HG03460 (cell line): ENCODE results near the gene MAP3K9.

ENCODE experiments used
- ATAC-seq: cut with Tn5 transposase; IDR thresholded peaks from one replicate; pipeline ENCODE4 v1.9.1; 2021; ENCODE audit not compliant: unreplicated experiment

The MAP3K9 gene

DNA sequence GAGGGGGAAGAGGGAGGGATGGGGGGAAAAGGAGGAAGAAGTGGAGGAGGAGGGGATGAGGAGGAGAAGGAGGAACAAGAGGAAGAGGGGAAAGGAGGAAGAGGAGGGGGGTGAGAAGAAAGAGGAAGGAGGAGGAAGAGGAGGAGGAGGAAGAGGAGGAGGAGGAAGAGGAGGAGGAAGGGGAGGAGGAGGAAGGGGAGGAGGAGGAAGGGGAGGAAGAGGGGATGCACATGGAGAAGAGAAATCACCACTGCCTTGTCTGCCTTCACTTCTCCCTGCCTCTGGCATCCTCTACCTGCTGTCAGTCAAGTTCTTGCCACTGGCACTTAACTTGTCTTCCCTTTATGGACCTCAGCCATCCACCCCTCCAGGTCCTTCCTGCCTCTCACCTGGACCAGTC lies 107.7 kb downstream of the MAP3K9 start:
- no peak for ATAC-seq

DNA sequence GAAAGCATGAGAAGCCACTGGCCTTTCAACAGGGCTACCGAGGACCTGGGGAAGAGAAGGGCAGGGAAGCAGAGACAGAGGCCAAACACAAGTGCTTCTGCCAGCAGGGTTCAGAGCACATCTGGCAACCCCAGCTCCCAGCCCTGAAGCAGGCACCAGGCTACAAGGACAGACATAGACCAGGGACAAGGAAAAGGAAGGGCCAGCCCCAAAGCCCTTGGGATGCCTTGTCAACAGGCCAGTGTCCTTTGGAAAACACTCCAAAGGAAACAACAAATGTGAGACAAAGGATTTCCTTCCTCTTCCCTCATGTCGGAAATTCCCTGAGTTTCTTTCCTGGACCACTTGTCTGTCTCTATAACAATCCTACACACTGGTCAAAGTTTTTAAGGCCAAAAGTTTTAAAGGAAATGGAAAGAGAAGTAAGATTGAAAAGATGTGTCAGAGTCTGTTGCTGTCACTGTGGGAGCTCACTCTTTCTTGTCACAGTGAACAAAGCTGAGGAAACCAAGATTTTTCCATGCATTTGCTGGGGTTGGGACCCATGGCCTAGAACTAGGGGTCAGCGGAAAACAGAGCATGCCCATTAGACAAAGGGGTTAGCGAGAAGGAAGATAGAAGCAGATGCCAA lies 108.2 kb downstream of the MAP3K9 start:
- ATAC-seq: no peak

DNA sequence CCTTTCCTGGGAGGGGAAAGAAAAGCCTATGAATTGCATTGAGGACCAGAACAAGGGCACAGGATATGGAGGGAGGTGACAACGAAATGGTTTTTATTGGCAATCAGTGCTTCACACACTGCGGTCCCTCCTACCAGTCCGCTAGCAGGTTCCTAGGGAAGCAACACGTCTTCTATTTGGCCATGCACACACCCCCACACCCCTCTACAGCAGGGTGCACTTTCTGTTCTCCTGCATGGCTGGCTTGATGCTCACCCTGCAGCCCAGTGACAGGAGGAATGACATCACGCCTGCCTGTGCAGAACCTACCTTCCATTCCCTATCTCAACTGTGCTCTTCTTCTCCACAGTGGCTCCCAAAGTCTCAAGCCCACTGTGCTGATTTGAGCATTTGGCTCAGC lies 109.7 kb downstream of the MAP3K9 start:
- ATAC-seq: no peak

DNA sequence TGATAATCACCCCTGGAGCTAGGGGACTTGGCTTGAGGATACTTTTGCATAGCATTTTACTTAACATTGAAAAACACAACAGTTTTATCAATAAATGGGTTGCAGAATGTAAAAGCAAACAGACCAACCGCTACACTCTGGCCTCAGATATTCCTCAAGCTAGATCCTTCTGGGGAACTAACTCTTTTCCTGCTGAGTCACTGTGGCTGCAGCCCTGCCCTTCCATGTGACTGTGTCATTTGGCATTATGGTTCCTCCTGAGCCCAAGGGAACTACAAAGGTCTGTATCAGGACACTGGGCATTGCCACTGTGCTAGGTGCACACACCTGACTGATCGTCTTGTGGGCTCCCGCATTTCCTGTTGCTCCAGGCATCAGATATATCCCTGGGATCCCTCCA lies 111.0 kb downstream of the MAP3K9 start:
- no peak for ATAC-seq

DNA sequence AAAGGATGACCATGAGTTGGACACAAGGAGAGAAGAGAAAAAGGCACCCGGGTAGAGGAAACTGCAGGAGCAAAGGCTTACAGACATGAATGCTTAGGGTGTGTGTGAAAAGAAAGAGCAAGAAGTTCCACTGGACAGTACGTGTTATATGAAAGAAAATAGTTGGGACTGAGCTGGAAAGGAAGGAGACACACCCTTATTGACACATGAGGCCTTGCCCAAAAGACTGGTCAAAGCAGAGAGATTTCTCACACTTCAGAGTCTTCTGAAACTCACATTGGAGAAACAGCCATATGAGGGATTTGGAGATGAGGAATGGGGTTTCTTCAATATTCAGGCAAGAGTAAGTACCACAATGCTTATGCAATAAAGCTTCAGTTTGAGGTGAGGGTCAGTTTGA lies 111.6 kb downstream of the MAP3K9 start:
- no peak for ATAC-seq

DNA sequence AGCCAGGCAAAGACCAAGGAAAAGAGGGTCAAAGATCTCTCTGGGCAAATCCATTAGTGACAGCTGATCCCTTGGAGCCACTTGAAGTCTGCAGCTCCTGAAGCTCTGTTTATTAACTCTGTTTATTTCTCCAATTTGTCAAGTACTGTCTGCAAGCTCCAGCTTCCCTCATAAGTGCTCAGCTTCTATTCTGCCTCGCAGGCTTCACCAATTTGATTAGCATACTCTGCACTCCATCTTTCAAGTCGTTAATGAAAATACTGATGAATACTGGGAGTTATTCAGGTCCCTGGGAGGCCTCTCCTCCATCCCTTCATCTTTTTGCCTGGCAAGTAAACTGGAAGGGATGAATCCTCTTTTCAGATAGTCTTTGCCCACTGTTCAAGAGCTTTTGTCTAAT lies 113.3 kb downstream of the MAP3K9 start:
- no peak for ATAC-seq

DNA sequence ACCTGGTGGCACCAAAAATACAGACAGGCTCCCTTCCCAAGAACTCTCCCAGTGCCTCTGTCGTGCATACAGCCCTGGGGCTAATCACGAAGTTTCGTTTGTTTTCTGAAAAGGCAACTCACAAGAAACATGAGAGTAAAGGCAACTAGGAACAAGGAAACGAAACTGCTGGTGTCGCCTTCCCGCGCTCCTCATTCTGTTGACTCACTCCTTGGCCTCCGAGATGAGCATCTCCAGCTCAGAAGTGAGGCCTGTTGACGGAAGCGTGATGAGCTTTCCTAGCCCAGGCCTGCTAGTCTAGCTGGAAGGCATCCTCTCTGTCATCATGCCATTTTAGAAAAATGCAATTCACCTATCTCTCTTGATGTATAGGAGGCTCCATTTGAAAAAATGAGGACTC lies 117.1 kb downstream of the MAP3K9 start:
- no peak for ATAC-seq

DNA sequence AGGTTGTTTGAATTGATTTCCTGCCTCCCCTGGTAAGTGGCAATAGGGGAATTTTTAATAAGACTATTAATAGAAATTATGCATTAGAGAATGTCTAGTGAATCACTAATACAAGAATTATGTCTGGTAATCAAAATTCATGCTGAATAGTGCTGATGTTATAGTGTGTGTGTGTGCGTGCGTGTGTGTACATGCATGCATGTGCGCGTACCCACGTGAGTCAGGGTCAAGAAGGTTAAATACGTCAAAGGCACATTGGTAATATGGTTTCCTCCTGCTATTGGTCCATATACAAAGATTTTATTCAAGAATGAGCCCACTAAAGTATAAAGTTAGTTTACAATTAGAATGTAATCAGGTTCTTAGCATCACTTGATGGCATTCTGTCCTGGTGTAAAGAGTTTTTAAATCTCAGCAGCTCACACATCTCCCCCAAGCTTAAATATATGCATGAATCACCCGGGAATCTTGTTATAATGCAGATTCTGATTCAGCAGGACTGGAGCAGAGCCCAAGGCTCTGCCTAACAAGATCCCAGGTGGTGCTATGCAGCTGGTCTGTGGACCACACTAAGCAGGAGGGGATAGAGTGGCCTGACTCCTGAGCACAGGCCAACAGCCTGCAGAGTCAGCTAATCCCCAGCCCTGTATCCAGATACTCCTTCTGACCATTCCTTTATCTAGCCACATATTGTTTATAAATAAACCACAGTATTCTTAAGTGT lies 123.7 kb downstream of the MAP3K9 start:
- no peak for ATAC-seq

DNA sequence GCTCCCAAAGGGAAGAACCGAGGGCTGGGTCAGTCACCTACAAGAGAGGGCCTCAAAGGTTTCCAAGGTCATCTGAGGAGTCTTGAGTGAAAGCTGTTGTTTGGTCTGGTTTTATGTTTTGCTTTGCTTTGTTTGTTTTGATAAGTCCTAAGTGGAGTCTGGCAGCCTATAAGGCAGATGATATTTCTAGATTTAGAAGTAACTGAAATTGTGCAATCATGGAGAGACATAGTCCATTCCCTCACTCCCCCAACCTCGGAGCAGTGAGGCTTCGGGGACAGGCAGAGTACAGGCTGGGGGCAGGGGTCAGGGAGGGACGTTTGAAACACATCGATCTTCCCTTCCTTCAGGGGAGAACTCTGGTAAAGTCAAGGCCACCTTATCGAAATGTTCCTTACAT lies 125.3 kb downstream of the MAP3K9 start:
- no peak for ATAC-seq

DNA sequence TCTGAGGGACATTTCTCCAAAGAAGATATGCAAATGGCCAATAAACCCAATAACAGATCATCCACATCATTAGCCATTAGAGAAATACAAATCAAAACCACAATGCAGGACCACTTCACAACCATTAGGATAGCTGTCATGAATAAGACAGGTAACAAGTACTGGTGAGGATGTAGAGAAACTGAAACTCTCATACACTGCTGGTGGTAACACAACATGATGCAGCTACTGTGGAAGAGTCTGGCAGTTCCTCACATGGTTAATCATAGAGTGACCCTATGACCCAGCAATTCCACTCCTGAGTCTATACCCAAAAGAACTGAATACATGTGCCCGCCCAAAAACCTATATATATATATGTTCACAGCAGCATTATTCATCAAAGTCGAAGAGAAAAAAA lies 128.6 kb downstream of the MAP3K9 start:
- no peak for ATAC-seq

DNA sequence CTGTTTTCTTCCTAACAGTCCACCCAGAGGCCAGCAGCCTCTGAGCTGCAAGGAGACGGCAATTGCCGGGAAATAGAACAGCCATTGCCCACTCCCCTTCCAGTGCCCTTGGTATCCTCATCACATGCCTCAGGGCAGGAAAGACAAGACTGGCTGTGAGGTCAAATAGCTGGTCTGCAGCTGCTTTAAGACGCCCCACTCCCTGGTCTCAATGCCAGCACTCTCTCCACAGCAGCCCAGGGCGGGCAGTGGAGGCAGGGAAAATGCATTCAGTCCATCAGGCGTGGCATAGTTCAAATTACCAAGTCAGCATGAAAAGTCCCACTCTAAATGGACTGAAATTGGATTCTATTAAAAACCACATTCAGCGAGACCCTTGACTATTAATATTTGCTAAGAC lies 132.0 kb downstream of the MAP3K9 start:
- ATAC-seq: no peak
